ENCODE measurements around the gene SEMG2. TPM values are rescaled to one million over a fixed set of nuclear protein-coding genes. Genes with fewer than 3 reads are reported as not detected.

Gene SEMG2
- polyA plus RNA-seq, 3 donors: not detected

- 79 to 84% (median 80%) methylated on average over 2 of the region's 2 CpGs for WGBS, 3 donors
These were observed 2.5 kb upstream of the SEMG2 start for GRCh38 chr20:45218636-45219035.

GRCh38 chr20:45223136-45223535 lies 2.0 kb downstream of the SEMG2 start:
- no peak overlapping the region for H3K27ac ChIP-seq (ENCODE audit: low read depth, low read length)

More at GRCh38 chr20:45218636-45219035, 2.5 kb upstream of the SEMG2 start:
- no peak overlapping the region for H3K27ac ChIP-seq (ENCODE audit: low read depth, low read length)

- no peak overlapping the region for H3K27ac ChIP-seq (ENCODE audit: low read depth, low read length)
- 70 to 83% (median 81%) methylated on average over 1 of the region's 1 CpG for WGBS, 3 donors
These were observed 5.1 kb downstream of the SEMG2 start for GRCh38 chr20:45226287-45226686.

GRCh38 chr20:45229264-45230056 lies 8.3 kb downstream of the SEMG2 start:
- 55 to 65% (median 61%) methylated on average over 18 of the region's 18 CpGs for WGBS, 3 donors
- no peak overlapping the region for H3K27ac ChIP-seq (ENCODE audit: low read depth, low read length)

- H3K27ac ChIP-seq (ENCODE audit: low read depth, low read length): no peak overlapping the region
- 62 to 71% (median 66%) methylated on average over 9 of the region's 9 CpGs for WGBS, 3 donors
These were observed 9.5 kb downstream of the SEMG2 start for GRCh38 chr20:45230631-45231030.

- no peak overlapping the region for H3K27ac ChIP-seq (ENCODE audit: low read depth, low read length)
- 50 to 72% (median 70%) methylated on average over 4 of the region's 4 CpGs for WGBS, 3 donors
These were observed 14.8 kb downstream of the SEMG2 start for GRCh38 chr20:45235995-45236394.

- WGBS, 3 donors: 80 to 87% (median 86%) methylated on average over 2 of the region's 2 CpGs
- no peak overlapping the region for H3K27ac ChIP-seq (ENCODE audit: low read depth, low read length)
These were observed 17.0 kb downstream of the SEMG2 start for GRCh38 chr20:45238139-45238538.

- 28 to 39% (median 29%) methylated on average over 6 of the region's 6 CpGs for WGBS, 3 donors
- no peak overlapping the region for H3K27ac ChIP-seq (ENCODE audit: low read depth, low read length)
These were observed 24.9 kb downstream of the SEMG2 start for GRCh38 chr20:45246109-45246508.

- 38 to 70% (median 68%) methylated on average over 1 of the region's 1 CpG for WGBS, 3 donors
- H3K27ac ChIP-seq (ENCODE audit: low read depth, low read length): no peak overlapping the region
These were observed 26.7 kb downstream of the SEMG2 start for GRCh38 chr20:45247865-45248264.

- H3K27ac ChIP-seq (ENCODE audit: low read depth, low read length): no peak overlapping the region
These were observed 27.4 kb downstream of the SEMG2 start for GRCh38 chr20:45248609-45249008.

GRCh38 chr20:45251884-45252560 lies 30.8 kb downstream of the SEMG2 start:
- no peak overlapping the region for H3K27ac ChIP-seq (ENCODE audit: low read depth, low read length)
- WGBS, 3 donors: 32 to 46% (median 38%) methylated on average over 5 of the region's 5 CpGs

GRCh38 chr20:45253261-45253660 lies 32.1 kb downstream of the SEMG2 start:
- no peak overlapping the region for H3K27ac ChIP-seq (ENCODE audit: low read depth, low read length)
- WGBS, 3 donors: 82 to 90% (median 88%) methylated on average over 4 of the region's 4 CpGs

- H3K27ac ChIP-seq (ENCODE audit: low read depth, low read length): no peak within 1 kb of the TSS
- WGBS, 3 donors: 17 to 37% (median 18%) methylated on average over 7 of the region's 7 CpGs
These were observed 33.5 kb downstream of the SEMG2 start, which contains the start of gene SLPI for GRCh38 chr20:45254383-45255262. Gene SLPI, minus strand, starts transcription at chr20:45254564. Its CDS starts 21 bp downstream, at chr20:45254543.

GRCh38 chr20:45257161-45257560 lies 36.0 kb downstream of the SEMG2 start:
- no peak overlapping the region for H3K27ac ChIP-seq (ENCODE audit: low read depth, low read length)
- 75 to 78% (median 76%) methylated on average over 3 of the region's 3 CpGs for WGBS, 3 donors

- 84 to 88% (median 88%) methylated on average over 7 of the region's 7 CpGs for WGBS, 3 donors
- no peak overlapping the region for H3K27ac ChIP-seq (ENCODE audit: low read depth, low read length)
These were observed 36.5 kb downstream of the SEMG2 start for GRCh38 chr20:45257711-45258110.

GRCh38 chr20:45258259-45258658 lies 37.1 kb downstream of the SEMG2 start:
- H3K27ac ChIP-seq (ENCODE audit: low read depth, low read length): no peak overlapping the region
- WGBS, 3 donors: 93% methylated on average over 3 of the region's 3 CpGs

- no peak overlapping the region for H3K27ac ChIP-seq (ENCODE audit: low read depth, low read length)
- 44 to 54% (median 47%) methylated on average over 2 of the region's 2 CpGs for whole genome bisulfite sequencing, 3 donors
These were observed 37.5 kb downstream of the SEMG2 start for GRCh38 chr20:45258664-45259063.

- whole genome bisulfite sequencing, 3 donors: 73 to 87% (median 77%) methylated on average over 3 of the region's 3 CpGs
- H3K27ac ChIP-seq (ENCODE audit: low read depth, low read length): no peak overlapping the region
These were observed 42.5 kb downstream of the SEMG2 start for GRCh38 chr20:45263556-45264266.
